HG02970 (cell line): ENCODE data around the gene TSC1.

ENCODE experiments used
- ATAC-seq: cut with Tn5 transposase; IDR thresholded peaks from one replicate; pipeline ENCODE4 v1.9.1; 2021; ENCODE audit warnings: mild to moderate bottlenecking, moderate library complexity, moderate number of reproducible peaks; ENCODE audit not compliant: unreplicated experiment, low FRiP score

TSC1 gene

DNA sequence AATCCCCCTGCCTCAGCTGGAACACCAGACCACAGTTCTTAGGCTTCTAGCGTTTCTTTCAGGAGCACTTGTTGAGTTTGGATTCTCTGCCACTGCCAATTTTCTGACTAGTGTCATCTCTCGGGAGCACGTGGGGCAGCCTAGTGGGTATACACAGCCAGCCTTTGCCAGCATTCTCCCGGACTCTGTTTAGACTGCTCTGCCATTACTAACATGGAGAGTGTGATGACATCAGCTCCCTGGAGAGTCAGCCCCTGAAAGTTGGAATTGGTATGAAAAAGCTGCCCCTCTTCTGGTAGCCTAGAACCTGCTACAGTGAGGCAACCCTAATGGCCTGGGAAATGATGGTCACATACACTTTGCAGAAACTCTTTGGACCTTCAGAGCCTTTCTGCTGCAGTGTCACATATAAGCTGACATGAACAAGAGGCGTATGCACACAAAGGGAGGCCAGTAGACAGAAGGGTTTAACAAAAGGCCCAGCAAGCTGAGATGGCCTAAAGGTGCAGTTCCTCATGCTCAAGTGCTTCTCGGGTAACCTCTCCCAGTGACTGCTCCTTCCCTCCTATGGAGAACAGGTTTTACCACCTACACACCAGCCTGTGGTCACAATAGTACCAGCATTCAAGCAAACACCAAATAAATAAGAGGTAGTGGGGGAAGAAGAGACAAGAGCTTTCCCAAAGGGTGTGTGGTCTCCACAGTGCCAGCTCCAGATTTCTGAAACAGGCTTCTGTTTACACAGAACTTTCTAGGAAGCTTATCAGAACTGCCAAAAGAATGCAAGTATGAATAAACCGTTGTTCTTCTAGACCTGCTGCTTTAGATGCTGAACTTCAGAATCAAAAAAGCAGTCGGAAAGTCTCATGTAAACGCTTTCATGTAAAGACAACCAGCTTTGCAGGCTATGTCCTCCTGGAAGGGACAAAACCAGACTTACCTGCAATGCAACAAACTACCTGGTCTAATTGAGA is 49.3 kb downstream of the TSC1 start:
- no peak for ATAC-seq

DNA sequence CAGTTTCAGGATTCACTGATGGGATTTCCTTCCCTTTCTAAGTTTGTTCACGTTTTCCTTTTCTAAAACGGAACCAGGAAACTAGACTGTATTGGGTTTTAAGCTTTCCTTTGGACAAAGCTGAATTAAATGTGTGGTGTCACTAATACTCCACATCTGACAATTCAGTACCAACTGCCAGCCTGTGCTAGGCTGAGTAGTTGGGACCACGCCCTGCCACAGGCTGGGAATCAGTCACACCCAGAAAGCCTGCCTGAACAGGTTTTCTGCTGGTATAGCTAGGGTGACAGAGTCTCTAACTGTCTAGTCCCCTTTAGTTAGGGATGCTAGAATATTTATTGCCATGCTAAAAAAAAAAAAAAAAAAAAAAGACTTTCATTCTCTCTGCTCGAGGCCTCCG is 50.1 kb downstream of the TSC1 start:
- ATAC-seq = no peak

DNA sequence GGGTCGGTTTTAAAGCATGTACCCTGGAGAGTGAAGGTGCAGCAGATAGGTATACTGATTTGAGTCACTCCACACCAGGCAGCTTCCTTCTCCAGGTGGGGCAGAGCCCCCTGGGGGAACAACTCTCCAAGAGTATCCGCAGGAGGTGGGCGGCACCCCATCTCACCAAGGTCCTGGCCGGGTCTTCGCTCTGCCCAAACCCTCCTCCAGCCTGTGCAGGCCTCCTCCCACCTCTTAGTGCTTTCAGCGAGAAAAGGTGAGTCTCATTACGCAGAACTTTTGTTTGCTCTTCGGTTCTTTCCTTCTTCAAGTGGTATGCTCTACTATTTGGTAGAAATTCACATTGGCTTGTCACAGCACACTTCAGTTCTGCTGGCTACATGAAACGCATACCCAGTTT is 52.0 kb downstream of the TSC1 start:
- no peak for ATAC-seq

- ATAC-seq = no peak
Observed at GRCh38 chr9:132888151-132888550, 56.3 kb downstream of the TSC1 start.

- ATAC-seq = no peak
Observed at GRCh38 chr9:132887181-132888120, 57.0 kb downstream of the TSC1 start.

DNA sequence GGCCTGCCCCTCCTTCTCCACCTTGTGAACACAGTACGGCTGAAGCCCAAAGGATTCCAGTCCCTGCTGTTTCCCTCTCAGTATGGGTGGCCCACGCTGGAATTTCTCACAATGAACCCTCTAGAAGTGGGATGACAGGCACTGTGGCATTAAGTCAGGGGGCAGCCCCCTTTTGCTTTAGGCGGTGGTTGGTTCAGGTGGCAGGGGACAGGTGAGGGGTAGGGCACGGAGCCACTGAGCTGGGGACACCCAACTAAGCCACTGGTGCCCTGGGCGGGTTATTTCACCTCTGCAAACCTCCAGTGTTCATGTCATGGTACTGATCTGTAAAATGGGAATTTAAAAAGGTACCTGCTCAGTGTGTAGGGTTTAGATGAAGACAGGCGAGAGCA is 58.1 kb downstream of the TSC1 start:
- no peak for ATAC-seq

GRCh38 chr9:132885720-132886333 is 58.6 kb downstream of the TSC1 start:
- no peak for ATAC-seq

GRCh38 chr9:132883349-132884294 is 60.8 kb downstream of the TSC1 start:
- ATAC-seq = no peak

DNA sequence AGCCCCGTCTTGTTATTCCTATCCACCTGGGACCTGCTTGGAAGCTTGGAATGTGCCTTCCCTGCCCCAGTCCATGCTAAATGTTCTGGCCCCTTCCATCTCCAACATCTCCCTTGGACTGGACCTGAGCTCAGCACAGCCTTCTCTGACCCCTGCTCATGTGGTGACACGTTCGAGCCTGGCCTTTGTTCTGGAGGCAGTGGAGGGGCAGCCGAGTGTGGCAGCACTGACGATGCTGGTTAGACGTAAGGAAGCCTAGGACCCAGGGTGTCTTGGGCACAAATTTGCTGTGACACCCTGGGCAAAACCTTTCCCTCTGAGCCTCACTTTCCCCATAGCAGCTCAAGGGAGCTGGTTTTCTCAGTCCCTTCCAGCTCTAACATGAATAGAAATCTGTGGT is 61.8 kb downstream of the TSC1 start:
- ATAC-seq = no peak

DNA sequence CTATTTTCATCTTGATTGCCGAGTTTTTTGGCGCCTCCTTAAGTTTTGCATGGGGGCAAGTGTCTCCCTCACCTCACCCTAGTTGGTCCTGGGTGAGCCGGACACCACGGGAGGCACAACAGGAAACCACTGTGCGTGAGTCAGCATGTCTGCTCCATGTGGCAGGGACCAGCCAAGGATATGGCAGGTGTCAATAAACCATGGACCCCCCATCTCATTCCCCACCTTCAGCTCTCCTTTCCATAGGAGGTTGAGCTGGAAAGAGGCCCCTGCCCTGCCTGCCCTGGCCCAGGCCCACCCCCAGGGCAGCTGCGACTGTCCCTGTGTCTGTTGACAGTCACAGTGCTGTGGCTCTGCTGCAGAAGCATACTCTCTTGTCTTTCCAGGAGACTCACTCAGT is 62.6 kb downstream of the TSC1 start:
- ATAC-seq = no peak

DNA sequence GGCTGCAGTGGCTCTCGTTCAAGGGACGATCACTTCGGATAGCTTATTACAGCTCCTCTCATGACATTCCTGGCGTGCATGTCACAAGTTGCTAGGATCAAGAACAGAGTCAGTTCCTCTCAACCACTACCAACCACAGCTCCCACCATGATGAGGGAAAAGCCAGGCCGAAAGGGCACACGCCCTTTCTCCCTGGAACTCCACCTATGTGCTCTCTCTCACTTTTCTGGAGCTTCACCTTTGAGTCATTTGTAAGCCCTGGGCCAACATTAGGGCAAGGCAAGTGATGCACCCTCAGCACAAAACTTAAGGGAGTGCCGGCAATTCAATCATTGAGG is 64.1 kb downstream of the TSC1 start:
- ATAC-seq = no peak

DNA sequence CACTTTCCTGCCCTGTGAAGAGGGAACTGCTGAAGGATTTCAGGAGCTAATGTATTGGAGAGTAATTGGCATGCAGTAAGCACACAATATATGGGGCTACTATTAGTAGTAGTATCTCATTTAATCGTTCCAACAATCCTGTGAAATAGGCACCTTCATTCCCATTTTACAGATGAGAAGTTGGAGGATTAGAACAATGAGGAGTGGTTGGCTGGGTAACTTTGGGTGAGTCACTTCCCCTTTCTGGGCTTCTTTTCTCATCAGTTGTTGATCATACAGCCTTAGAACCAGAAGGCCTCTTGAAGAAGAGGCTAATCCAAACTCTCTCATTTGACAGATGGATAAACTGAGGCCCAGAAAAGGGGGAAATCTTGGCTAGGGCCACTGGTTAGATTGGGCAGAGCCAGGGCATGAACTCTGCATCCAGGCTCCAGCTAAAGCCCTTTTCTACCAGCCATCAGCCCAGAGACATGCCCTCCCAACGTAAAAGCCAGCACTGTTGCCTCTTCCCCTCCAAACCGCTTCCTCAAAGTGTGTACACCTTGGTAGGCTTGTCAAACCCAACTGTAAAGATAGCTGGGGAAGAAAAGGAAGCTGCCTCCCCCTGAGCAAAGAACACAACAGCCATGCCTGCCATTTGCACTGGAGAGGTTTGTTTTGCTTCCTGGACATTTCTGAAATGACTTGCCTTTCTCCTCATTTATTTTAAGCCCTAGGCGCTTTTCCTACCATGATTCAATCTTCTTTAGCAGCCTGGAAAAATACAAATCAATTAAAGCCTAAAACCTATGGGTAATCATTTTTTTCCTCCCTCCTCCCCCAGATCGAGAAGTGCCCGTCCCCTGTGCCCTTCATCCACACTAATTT is 64.7 kb downstream of the TSC1 start:
- no peak for ATAC-seq

- no peak for ATAC-seq
Observed at GRCh38 chr9:132878695-132879456, 65.5 kb downstream of the TSC1 start, which contains the start of gene SPACA9. TSS of gene SPACA9 (plus strand) at chr9:132878898. CDS start at chr9:132883948, 5,050 bp downstream.

- ATAC-seq = peak; percentile 67
Observed at GRCh38 chr9:132877824-132878694, 66.4 kb downstream of the TSC1 start, which contains the start of gene AK8. TSS of gene AK8 (minus strand) at chr9:132878284. CDS start at chr9:132878255, 29 bp downstream.

GRCh38 chr9:132877458-132877823 is 67.0 kb downstream of the TSC1 start:
- no peak for ATAC-seq

GRCh38 chr9:132876849-132877248 is 67.6 kb downstream of the TSC1 start:
- ATAC-seq = no peak

- no peak for ATAC-seq
Observed at GRCh38 chr9:132875159-132875558, 69.3 kb downstream of the TSC1 start.
